ENCODE data around the gene STK11IP. TPM values are rescaled to one million over a fixed set of nuclear protein-coding genes. Genes with fewer than 3 reads are reported as not detected.

The STK11IP gene
- total RNA-seq, 2 donors from 2014 or later, result 27.3 to 31.1 TPM

DNA sequence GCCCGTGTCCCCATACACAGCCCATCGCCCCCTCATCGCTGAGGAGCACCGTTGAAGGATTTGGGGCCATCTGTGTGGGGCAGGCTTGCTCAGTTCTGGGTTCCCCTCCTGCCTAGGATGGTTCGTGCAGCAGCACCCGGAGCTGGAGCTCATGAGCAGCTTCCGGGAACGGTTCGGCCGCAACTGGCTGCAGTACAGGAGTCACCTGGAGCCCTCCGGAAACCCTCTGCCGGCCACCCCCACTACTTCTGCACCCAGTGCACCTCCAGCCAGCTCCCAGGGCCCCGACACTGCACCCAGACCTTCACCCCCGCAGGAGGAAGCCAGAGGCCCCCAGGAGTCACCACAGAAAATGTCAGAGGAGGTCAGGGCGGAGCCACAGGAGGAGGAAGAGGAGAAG lies 10.3 kb downstream of the STK11IP start:
- H3K36me3 ChIP-seq (ENCODE audit: control insufficient read depth, insufficient read depth, low read length), result peaks cover 6% of the 10 kb centered on the region
- H3K27ac ChIP-seq (ENCODE audit: low read depth, low read length), result no peak overlapping the region
- 94 to 98% methylated on average over 7 to 15 of the region's 15 CpGs for WGBS, 2 experiments (ENCODE audit: insufficient coverage in 1 of 2, insufficient read length in 1 of 2)
- H3K27me3 ChIP-seq (ENCODE audit: control insufficient read depth, insufficient read depth, low read length, poor library complexity, severe bottlenecking), result no peaks in the 10 kb centered on the region
- Mint-ChIP-seq H3K27ac (no peak overlapping the region), H3K4me1 (peaks cover 5% of the 10 kb centered on the region), H3K9me3 (no peaks in the 10 kb centered on the region), H3K36me3 (ENCODE audit: low read depth) (peaks cover 35% of the 10 kb centered on the region), H3K27me3 (ENCODE audit: insufficient read depth) (no peaks in the 10 kb centered on the region), H3K4me3 (no peak overlapping the region)
- no peak for DNase-seq
- TF ChIP-seq, protein P1, sequence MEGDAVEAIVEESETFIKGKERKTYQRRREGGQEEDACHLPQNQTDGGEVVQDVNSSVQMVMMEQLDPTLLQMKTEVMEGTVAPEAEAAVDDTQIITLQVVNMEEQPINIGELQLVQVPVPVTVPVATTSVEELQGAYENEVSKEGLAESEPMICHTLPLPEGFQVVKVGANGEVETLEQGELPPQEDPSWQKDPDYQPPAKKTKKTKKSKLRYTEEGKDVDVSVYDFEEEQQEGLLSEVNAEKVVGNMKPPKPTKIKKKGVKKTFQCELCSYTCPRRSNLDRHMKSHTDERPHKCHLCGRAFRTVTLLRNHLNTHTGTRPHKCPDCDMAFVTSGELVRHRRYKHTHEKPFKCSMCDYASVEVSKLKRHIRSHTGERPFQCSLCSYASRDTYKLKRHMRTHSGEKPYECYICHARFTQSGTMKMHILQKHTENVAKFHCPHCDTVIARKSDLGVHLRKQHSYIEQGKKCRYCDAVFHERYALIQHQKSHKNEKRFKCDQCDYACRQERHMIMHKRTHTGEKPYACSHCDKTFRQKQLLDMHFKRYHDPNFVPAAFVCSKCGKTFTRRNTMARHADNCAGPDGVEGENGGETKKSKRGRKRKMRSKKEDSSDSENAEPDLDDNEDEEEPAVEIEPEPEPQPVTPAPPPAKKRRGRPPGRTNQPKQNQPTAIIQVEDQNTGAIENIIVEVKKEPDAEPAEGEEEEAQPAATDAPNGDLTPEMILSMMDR (conservative IDR thresholded peaks at IDR 0.05), result no peak
- no peaks in the 10 kb centered on the region for H3K4me1 ChIP-seq (ENCODE audit: control insufficient read depth, insufficient read depth, low read length)
- H3K4me3 ChIP-seq (ENCODE audit: low read length), result no peak overlapping the region
- H3K9ac ChIP-seq (ENCODE audit: extremely low read depth, low read length, poor library complexity, severe bottlenecking), result no peak overlapping the region
- H3K9me3 ChIP-seq (ENCODE audit: control insufficient read depth, low read length), result no peaks in the 10 kb centered on the region

DNA sequence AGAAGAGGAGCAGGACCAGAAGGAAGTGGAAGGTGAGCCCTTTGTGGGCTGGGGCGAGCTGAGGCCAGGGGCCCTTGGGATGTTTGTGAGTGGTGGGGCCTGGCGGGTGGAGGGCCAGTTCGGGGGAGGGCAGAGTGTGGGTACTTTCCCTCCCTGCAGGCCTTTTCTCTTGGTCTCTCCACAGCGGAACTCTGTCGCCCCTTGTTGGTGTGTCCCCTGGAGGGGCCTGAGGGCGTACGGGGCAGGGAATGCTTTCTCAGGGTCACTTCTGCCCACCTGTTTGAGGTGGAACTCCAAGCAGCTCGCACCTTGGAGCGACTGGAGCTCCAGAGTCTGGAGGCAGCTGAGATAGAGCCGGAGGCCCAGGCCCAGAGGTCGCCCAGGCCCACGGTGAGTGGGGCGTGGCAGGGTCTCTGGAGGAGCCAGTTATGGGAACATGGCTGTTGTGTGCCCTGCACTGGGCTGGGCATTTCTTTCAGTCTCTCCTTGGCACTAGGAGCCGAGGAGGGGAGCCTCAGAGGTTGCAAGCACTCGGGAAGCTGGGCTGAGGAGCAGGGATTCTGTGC lies 10.8 kb downstream of the STK11IP start:
- no peaks in the 10 kb centered on the region for H3K27me3 ChIP-seq (ENCODE audit: control insufficient read depth, insufficient read depth, low read length, poor library complexity, severe bottlenecking)
- H3K9me3 Mint-ChIP-seq, result no peaks in the 10 kb centered on the region
- peaks cover 6% of the 10 kb centered on the region for H3K36me3 ChIP-seq (ENCODE audit: control insufficient read depth, insufficient read depth, low read length)
- H3K4me1 Mint-ChIP-seq, result peaks cover 5% of the 10 kb centered on the region
- WGBS, 2 experiments (ENCODE audit: insufficient coverage in 1 of 2, insufficient read length in 1 of 2), result 87 to 98% methylated on average over 6 to 15 of the region's 15 CpGs
- H3K4me3 Mint-ChIP-seq, result no peak overlapping the region
- TF ChIP-seq, protein P1 (conservative IDR thresholded peaks at IDR 0.05), result no peak
- H3K9me3 ChIP-seq (ENCODE audit: control insufficient read depth, low read length), result no peaks in the 10 kb centered on the region
- H3K36me3 Mint-ChIP-seq (ENCODE audit: low read depth), result peaks cover 35% of the 10 kb centered on the region
- H3K27ac ChIP-seq (ENCODE audit: low read depth, low read length), result no peak overlapping the region
- H3K27me3 Mint-ChIP-seq (ENCODE audit: insufficient read depth), result no peaks in the 10 kb centered on the region
- H3K9ac ChIP-seq (ENCODE audit: extremely low read depth, low read length, poor library complexity, severe bottlenecking), result no peak overlapping the region
- peak; percentile 32 for DNase-seq
- H3K27ac Mint-ChIP-seq, result no peak overlapping the region
- no peak overlapping the region for H3K4me3 ChIP-seq (ENCODE audit: low read length)
- no peaks in the 10 kb centered on the region for H3K4me1 ChIP-seq (ENCODE audit: control insufficient read depth, insufficient read depth, low read length)

DNA sequence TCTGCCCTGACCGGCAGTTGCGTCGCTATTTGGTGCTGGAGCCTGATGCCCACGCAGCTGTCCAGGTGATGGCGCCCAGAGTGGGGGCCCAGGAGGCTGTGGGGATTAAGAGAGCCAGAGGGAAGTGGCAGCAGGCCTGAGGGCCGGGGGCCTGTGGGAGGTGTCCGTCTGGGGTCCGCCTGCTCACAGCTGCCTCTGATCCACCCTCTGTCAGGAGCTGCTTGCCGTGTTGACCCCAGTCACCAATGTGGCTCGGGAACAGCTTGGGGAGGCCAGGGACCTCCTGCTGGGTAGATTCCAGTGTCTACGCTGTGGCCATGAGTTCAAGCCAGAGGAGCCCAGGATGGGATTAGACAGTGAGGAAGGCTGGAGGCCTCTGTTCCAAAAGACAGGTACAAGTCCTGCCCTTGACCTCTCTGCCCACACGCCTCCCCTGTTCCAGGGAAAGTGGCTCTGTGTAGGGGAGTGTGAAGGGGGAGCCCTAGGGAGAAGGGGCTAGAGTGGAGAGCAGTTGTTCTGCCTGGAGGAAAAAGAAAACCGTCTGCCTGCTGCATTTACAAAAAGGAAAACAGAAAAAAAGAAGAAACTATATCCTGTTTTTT lies 11.6 kb downstream of the STK11IP start:
- peak; percentile 45 for DNase-seq
- no peak overlapping the region for H3K27ac Mint-ChIP-seq
- peaks cover 5% of the 10 kb centered on the region for H3K4me1 Mint-ChIP-seq
- 92 to 93% methylated on average over 5 to 13 of the region's 13 CpGs for WGBS, 2 experiments (ENCODE audit: insufficient coverage in 1 of 2, insufficient read length in 1 of 2)
- H3K36me3 ChIP-seq (ENCODE audit: control insufficient read depth, insufficient read depth, low read length), result peaks cover 6% of the 10 kb centered on the region
- no peak overlapping the region for H3K4me3 ChIP-seq (ENCODE audit: low read length)
- no peaks in the 10 kb centered on the region for H3K27me3 ChIP-seq (ENCODE audit: control insufficient read depth, insufficient read depth, low read length, poor library complexity, severe bottlenecking)
- H3K4me1 ChIP-seq (ENCODE audit: control insufficient read depth, insufficient read depth, low read length), result no peaks in the 10 kb centered on the region
- no peaks in the 10 kb centered on the region for H3K9me3 ChIP-seq (ENCODE audit: control insufficient read depth, low read length)
- H3K27ac ChIP-seq (ENCODE audit: low read depth, low read length), result no peak overlapping the region
- peaks cover 32% of the 10 kb centered on the region for H3K36me3 Mint-ChIP-seq (ENCODE audit: low read depth)
- H3K4me3 Mint-ChIP-seq, result no peak overlapping the region
- no peak overlapping the region for H3K9ac ChIP-seq (ENCODE audit: extremely low read depth, low read length, poor library complexity, severe bottlenecking)
- no peaks in the 10 kb centered on the region for H3K9me3 Mint-ChIP-seq
- no peaks in the 10 kb centered on the region for H3K27me3 Mint-ChIP-seq (ENCODE audit: insufficient read depth)
- TF ChIP-seq, protein P1 (conservative IDR thresholded peaks at IDR 0.05), result no peak
